GM18907 (cell line): ENCODE results near the gene FTCD.
"Not testable (repeated sequence)": the region's sequence is repeated elsewhere in the genome, so short reads cannot be mapped to it uniquely, and the experiment has no call there.

Experiments used
- ATAC-seq: cut with Tn5 transposase; IDR thresholded peaks from one replicate; pipeline ENCODE4 v1.9.1; 2021; ENCODE audit warnings: mild to moderate bottlenecking, moderate library complexity; ENCODE audit not compliant: unreplicated experiment

FTCD gene

DNA sequence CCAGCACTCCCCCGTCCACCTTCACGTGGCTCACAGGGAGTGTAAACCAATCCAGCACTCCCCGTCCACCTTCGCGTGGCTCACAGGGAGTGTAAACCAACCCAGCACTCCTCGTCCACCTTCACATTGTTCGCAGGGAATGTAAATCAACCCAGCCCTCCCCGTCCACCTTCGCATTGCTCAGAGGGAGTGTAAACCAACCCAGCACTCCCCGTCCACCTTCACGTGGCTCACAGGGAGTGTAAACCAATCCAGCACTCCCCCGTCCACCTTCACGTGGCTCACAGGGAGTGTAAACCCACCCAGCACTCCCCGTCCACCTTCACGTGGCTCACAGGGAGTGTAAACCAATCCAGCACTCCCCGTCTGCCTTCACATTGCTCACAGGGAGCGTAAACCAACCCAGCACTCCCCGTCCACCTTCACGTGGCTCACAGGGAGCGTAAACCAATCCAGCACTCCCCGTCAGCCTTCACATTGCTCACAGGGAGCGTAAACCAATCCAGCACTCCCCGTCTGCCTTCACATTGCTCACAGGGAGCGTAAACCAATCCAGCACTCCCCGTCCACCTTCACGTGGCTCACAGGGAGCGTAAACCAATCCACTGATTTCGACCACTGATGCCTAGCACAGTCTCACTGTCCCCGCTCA lies 14.9 kb downstream of the FTCD start:
- not testable (repeated sequence) for ATAC-seq

DNA sequence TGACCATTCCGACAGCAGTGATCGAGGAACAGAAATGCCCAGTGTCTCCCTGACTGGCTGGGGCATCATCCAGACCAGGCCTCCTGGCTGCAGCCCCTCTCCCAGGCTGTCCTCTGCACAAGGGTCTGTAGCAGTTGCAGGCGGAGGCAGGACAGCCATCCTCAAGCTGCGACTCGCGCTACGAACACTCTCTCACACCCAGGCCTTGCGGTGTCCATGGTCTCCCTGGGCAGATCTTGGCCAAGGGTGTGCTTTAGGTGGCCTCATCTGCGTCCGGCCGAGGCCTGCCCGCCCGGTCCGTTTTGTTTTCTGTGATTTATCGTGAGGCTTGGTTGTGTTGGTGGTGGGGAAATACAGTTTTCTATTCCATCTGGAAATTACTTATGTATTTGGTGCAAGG lies 15.7 kb downstream of the FTCD start:
- no peak for ATAC-seq

DNA sequence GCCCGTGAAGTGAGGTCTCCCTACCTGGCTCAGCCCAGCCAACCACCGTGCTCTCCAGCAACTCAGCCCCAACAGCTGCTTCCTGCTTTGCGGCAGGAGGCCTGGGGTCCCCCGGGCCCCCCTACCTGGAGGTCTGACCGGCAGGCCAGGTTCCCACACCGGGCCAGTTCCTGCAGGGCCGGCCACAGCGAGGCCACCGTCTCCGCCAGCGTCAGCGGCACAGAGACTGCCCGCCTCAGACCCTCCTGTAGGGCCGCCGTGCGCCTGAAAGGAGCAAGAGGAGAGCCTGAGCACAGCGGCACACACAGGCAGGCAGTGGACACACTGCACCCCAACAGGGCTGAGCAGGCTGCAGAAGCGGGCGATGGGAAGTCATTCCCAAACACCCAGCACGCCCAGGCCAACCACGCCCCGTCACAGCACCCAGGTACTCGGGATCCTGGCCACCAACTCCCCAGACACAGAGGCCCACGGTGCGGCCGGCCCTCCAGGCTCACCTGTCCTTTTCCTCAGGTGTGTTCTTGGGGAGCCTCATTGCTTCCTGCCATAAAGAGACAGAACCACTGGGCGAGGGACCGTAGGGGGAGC lies 16.9 kb downstream of the FTCD start:
- ATAC-seq, result no peak

DNA sequence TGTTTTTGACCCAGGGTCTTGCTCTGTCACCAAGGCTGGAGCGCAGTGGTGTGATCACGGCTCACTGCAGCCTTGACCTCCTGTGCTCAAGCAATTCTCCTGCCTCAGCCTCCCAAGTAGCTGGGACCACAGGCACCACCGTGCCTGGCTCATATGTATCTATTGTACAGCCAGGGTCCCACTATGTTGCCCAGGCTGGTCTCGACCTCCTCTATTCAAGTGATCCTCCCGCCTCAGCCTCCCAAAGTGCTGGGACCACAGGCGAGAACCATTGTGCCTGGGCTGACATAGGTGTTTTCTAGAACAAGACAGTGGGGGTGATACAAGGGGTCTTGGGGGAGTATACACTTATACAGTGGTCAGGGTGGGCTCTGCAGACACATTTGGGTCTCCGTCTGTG lies 17.5 kb downstream of the FTCD start:
- ATAC-seq, result no peak

DNA sequence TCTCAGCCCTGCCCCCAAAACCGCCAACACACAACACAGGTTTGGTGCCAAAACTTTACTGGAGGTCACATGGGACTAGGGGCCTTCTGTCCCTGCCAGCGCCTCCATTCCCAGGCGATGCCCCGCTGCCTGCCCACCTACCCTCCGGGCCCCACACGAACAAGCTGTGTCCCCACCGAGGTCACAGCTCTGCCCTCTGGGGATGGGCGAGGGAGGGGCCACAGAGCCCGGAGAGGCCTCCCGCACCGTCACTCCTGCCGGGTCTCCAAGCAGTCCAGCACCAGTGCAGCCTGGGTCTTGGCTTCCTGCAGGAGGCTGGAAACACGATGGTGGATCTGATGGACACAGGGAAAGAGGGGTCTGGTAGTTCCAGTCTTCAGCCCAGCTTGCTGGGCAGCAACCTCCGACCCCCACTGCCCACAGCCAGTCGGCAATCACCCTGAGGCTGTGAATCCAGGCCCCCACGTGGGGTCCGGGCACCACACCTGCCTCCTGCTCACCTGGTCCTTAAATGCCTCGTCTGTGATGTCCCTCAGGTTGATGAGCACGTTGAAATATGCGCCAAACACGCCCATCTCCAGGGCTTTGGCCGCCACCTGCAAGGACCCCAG lies 18.5 kb downstream of the FTCD start:
- no peak for ATAC-seq

DNA sequence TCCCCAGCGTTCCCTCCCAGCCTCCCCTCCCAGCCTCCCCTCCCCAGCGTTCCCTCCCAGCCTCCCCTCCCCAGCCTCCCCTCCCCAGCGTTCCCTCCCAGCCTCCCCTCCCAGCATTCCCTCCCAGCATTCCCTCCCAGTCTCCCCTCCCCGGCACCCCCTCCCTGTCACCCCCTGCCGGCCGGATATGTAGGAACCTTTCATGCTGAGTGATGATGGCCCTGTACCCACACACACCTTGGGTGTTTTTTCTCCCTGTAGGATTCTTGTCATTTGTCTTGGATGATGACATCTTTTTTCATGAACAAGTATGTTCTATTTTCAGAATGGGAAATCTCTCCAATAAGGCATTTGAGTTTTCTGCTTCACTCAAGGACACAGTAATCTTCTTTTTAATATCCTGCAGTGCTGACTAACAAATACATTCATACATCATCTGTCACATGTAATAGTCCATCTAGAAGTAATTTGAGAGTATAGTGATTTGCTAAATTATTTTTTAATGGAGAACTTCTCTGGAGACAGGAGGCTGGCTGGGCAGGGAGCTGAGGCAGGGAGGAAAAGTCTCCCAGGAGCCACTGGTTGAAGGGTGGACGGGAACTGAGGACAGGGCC lies 19.5 kb downstream of the FTCD start:
- no peak for ATAC-seq

DNA sequence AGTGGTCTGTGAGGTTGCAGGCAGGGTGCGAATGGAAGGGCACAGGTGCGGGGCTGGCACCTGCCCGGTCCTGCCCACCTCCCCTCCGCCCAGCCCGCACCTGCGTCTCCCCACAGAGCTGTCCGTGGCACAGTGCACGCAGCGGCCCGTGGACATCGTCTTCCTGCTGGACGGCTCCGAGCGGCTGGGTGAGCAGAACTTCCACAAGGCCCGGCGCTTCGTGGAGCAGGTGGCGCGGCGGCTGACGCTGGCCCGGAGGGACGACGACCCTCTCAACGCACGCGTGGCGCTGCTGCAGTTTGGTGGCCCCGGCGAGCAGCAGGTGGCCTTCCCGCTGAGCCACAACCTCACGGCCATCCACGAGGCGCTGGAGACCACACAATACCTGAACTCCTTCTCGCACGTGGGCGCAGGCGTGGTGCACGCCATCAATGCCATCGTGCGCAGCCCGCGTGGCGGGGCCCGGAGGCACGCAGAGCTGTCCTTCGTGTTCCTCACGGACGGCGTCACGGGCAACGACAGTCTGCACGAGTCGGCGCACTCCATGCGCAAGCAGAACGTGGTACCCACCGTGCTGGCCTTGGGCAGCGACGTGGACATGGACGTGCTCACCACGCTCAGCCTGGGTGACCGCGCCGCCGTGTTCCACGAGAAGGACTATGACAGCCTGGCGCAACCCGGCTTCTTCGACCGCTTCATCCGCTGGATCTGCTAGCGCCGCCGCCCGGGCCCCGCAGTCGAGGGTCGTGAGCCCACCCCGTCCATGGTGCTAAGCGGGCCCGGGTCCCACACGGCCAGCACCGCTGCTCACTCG lies 23.3 kb downstream of the FTCD start:
- no peak for ATAC-seq

DNA sequence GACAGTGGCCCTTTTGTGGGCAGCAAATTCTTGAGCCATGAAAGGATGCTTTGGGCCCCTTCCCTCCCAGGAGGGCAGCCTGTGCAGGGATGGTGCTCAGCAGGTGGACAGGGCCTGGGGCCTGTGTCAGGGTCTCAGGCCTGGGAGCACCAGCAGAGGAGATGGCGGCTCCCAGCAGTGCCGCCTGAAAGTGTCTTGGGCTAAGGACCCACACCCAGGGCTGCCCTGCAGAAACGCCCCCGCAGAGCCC lies 23.9 kb downstream of the FTCD start:
- no peak for ATAC-seq

DNA sequence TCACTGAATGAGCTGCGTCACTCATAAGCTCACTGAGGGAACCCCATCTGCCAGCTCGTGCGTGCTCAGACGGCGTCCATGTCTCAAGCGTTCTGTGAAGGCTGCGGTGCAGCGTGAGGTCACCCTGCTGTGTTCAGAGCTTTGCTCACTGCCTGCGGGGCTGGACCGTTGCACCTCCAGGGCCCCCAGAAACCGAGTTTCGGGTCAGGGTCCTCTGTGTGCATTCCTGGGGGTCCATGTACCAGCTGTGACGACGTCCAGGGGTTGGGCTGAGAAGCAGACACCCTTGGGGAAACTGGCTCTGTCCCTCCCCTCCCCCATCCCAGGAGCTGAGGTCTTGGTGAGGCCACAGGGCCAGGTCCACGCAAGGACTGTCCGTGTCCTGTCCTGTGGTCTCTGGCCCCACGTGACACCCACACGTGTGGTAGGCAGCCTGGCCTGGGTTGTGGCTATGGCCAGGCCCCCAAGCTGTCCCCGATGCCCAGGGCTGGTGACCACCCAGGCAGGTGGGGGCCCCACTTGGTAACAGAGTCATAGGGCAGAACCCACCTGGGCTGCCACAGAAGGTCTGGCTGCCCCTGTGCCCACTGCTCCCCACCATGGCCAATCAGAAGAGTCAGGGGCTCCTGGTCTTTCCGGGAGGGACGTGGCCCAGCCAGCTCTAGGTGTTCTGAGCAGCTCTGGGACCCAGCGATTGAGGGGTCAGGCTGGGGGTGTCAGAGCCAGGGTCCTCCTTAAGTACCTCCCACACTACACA lies 24.4 kb downstream of the FTCD start:
- ATAC-seq, result no peak

DNA sequence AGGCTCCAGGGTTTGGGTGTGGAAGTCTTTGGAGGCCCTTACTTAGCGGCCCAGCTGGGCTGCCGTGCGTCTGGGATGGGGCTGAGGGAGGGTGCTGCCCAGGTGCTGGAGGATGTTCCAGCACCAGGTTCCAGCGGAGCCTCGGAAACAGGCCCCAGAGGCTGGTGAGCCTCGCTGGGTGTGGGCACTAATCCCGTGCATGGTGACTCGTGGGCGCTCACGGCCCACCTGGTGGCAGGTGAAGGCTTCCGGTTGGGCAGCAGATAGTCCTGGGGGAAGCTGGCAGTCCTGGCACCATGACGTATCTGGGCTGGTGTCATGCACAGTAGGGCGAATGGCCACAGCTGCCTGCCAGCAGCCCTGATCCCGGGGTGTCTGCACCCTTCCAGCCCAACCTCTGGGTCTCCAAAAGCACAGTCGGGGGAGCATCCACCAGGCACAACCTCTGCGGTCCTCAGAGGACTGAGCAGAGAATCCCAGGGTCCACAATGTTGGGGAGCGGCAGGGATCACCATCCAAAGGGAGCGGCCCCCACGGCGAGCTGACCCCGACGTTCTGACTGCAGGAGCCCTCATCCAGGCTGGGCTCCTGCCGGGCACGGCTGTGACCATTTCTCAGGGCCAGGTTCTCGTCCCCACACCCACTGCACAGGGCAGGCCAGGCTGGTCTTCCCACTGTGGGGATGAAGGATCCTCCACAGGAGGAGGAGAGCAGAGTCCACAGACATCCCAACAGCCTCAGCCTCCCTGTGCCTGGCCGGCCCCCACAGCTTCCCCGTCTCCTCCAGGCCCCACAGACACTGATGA lies 25.3 kb downstream of the FTCD start:
- no peak for ATAC-seq

DNA sequence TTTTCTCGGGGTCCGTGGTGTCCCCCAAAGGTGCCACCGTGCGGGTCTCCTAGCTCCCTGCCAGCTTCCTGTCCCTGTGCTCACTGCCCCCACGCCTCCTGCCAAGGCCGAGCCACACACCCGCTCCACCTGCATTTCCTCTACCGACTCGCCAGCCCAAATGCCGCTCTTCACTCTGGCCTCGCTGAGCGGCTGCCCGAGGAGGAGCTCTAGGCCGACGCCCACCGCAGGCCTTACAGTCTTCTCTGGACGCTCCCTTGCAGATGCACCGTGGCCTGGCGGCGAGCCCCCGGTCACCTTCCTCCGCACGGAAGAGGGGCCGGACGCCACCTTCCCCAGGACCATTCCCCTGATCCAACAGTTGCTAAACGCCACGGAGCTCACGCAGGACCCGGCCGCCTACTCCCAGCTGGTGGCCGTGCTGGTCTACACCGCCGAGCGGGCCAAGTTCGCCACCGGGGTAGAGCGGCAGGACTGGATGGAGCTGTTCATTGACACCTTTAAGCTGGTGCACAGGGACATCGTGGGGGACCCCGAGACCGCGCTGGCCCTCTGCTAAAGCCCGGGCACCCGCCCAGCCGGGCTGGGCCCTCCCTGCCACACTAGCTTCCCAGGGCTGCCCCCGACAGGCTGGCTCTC lies 26.3 kb downstream of the FTCD start:
- no peak for ATAC-seq

DNA sequence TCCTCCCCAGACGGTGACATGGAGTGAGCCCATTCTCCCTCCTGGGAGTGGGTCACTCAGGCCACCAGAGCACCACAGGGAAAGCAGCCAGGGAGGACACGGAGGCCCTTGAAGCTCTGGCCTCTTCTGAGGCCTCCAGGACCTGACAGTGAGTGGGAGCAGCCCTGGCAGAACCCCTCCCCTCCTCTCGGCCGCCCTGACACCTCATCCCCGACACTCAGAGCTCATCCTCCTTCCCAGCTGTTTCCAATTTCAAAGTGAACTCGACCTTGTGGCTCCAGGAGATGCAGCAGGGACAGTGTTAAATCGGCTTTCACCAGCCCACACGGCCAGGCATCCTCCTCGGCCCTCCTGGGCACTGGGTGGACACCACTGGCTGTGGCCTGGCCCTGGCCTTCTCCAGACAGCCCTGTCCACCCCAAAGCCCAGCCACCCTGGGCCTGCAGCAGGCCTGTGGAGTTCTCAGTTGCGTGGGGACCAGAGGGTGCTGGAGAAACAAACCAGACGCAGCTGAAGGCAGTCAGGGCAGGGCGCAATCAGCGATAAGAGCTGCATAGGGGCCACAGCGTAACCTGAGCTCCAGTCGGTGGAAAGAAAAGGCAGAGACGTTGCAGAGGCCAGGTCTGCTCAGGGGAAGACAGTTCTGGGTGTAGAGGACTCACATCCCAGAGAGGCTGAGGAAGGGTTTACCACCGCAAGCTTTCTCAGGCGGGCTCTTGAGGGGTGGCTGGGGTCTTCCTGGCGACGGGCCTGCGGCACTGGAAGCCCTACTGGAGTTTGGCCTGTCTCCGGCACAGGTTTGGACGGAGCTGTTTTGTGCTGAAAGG lies 27.1 kb downstream of the FTCD start:
- ATAC-seq, result no peak

DNA sequence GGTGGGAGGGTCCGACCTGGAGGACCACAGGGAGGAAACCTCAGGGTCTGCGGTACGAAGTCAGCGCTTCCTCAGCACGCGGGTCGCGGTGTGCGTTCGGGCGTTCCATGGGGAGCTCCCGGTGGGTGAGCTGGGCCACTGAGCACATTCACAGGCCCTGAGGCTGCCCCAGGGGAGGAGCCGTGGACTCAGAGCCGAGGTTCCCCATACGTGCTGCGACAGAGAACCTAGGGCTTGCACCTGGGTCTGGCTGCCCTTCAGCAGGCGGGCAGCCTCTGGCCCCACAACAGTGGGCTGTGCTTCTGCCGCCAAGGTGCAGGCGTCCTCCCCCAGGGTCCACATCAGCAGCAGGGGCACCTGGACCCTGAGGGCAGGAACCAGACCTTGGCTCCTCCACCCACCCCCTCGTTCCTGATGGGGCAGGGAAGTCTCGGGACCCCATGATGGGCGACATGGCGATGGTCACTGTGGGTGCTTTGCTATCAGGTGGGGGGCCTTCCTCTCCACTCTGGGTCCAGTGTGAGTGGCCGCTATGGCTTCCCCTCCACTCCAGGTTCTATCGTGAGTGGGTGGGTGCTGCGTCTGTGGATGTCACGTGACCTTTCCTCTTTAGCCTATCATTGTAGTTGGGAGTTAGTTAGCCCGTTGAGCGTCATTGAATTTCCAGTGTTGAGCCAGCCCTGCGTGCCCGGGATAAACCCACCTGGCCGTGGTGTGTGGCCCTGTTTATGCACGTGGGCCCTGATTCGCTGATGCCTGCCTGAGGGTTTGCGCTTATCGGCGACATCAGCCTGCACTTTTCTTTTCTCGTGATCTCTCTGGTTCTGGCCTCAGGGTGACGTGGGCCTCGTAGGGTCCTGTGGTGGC lies 27.9 kb downstream of the FTCD start:
- ATAC-seq, result no peak

DNA sequence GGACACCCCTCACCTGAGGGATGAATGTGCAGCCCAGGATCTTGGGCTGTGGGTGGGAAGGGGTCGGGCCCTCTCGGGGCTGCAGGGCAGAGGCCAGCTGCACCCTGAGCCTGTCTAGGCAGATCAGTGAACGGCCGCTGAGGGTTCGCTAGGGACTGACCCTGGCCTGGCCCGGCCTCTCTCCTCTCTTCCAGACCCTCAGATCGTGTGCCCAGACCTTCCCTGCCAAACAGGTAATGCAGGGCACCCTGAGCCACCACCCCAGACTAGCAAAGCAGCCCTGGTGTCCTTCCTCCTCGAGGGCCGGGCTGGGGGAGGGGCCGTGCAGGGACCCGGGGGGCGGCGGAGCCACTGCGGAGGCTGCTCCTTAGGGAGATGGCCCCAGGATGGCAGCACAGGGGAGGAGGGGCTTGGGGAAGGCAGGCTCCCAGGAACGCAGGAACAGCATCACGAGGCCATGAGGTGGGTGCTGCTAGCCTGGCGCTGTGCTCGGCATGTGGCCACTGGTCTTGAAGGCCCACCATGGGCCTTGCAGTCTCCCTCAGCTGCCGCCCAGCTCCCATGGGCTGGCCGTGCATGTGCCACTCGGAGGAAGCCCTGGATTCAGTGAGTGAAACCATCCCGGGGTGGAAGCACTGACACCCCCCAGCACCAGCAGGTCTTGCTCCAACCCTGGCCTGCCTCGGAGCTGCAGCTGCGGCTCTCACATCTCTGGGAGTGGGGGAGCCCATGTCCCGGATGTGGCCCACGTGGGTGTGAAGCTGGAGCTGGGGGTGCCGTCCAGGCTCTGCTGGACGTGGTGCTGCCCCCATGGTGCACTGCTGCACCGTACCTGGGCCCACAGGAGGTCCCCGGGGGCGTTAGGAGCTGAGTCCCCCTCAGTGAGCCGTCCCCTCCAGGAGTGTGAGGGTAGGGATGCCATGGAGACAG lies 28.8 kb downstream of the FTCD start:
- no peak for ATAC-seq

DNA sequence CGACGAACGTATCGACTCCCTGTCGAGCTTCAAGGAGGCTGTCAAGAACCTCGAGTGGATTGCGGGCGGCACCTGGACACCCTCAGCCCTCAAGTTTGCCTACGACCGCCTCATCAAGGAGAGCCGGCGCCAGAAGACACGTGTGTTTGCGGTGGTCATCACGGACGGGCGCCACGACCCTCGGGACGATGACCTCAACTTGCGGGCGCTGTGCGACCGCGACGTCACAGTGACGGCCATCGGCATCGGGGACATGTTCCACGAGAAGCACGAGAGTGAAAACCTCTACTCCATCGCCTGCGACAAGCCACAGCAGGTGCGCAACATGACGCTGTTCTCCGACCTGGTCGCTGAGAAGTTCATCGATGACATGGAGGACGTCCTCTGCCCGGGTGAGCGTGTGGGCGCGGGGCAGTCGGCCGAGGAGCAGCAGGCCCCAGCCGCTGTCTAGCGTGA lies 29.5 kb downstream of the FTCD start:
- ATAC-seq, result no peak

DNA sequence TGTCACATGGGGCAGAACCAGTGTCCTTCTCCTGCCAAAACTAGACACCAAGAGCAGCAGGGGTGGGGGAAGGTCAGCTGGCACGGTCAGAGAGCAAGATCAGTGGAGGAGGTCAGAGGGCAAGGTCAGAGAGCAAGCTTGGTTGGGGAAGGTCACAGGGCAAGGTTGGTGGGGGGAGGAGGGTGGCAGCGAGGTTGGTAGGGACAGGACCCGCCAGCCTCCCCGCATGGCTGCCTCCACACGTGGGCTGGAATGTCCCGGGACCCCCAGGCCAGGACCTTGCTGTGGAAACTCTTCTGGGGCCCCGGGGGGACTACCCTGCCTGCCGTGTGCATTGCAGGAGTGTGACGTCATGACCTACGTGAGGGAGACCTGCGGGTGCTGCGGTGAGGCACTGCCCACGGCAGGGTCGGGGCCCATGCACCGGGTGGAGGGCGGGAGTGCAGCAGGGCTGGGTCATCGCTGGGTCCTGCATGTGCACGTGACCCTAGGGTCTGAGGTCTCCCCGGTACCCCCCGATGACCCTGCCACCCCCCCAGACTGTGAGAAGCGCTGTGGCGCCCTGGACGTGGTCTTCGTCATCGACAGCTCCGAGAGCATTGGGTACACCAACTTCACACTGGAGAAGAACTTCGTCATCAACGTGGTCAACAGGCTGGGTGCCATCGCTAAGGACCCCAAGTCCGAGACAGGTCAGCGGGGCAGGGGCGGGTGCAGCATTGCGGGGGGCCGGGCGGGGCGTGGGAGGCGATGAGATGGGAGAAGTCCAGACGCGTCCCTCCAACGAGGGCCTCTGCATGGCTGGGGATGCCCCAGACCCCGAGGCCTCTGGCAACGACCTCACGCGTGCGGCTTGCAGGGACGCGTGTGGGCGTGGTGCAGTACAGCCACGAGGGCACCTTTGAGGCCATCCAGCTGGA lies 30.2 kb downstream of the FTCD start:
- ATAC-seq, result no peak
